Measurements from ENCODE around the gene MYLK.
A peak's percentile ranks its signal among the peaks of the same experiment; 100 is the strongest.

MYLK gene

DNA sequence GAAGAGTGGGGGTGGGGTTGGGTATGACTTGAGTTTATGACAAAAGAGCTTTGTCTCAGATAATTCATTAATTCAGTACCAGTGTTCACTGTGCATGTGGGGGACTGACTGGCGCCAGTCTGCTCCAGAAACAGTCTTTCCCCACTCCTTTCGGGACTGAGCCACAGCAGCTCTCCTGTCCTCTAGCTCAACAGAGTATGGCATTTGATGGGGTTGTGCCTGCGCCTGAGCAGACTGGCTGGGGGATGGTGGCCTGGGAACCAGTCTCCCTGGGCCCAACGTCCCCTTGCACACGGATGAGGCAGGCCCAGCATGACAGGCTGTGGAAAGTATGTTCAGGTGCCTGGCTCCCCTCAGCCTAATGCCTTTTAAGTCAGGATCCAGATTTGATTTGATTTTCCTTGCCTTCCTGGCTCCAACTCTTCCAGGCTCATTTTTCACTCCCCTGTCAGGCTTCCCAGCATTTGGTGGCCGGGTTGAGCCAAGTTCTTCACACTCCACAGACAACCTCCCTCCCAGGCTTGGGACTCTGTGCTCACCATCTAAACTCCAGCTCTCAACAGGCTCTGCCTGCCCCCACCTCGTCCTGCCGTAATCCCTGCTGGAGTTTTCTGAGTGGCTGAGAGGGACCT lies 105.0 kb downstream of the MYLK start:
- no peak overlapping the region for H3K4me3 ChIP-seq (ENCODE audit: low read length)
- DNase-seq (ENCODE audit: low read depth): no peak
- TF ChIP-seq, protein P1, sequence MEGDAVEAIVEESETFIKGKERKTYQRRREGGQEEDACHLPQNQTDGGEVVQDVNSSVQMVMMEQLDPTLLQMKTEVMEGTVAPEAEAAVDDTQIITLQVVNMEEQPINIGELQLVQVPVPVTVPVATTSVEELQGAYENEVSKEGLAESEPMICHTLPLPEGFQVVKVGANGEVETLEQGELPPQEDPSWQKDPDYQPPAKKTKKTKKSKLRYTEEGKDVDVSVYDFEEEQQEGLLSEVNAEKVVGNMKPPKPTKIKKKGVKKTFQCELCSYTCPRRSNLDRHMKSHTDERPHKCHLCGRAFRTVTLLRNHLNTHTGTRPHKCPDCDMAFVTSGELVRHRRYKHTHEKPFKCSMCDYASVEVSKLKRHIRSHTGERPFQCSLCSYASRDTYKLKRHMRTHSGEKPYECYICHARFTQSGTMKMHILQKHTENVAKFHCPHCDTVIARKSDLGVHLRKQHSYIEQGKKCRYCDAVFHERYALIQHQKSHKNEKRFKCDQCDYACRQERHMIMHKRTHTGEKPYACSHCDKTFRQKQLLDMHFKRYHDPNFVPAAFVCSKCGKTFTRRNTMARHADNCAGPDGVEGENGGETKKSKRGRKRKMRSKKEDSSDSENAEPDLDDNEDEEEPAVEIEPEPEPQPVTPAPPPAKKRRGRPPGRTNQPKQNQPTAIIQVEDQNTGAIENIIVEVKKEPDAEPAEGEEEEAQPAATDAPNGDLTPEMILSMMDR (conservative IDR thresholded peaks at IDR 0.05; ENCODE audit: low read length): no peak

DNA sequence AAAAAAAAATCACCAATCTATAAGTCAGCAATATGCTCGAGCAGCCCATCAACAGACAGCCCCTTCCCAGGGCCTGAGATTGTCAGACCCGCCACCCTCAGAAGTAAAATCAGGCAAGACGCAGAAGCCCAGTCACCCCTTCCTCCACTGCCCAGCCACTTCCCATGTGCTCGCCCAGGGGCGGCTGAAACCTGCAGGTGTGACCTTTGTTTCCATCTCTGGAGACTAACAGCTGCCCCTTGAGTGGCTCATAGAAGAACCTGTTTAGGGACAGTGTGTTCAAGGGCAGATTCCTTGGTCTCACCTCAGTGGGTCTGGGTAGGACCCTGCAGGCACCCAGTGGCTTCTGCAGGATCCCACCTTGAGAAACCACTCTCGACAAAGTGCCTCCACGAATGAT lies 105.6 kb downstream of the MYLK start:
- TF ChIP-seq, protein P1 (conservative IDR thresholded peaks at IDR 0.05; ENCODE audit: low read length): no peak
- no peak for DNase-seq (ENCODE audit: low read depth)
- no peak overlapping the region for H3K4me3 ChIP-seq (ENCODE audit: low read length)

- no peak for DNase-seq (ENCODE audit: low read depth)
- no peak overlapping the region for H3K4me3 ChIP-seq (ENCODE audit: low read length)
- TF ChIP-seq, protein P1 (conservative IDR thresholded peaks at IDR 0.05; ENCODE audit: low read length): no peak
Measured at GRCh38 chr3:123776071-123776782, 107.9 kb downstream of the MYLK start.

DNA sequence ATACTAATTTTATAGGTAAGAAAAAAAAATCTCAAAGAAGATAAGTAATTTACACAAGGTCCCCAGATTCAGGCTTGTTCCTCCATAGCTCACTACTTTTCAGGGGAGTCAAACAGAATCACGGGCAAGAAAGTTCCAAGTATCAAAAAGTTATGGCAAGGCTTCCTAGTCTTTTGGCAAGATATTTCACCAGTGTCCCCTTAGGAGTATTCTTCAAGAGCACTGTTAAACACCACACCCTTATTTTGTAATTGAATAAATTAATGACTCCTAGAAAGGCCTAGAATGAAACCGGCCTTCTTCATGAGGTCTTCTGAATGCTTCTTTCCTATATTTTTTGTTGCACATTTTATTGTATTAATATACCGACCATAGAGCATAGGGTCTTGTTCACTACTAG lies 109.7 kb downstream of the MYLK start:
- H3K4me3 ChIP-seq (ENCODE audit: low read length): no peak overlapping the region
- TF ChIP-seq, protein P1 (conservative IDR thresholded peaks at IDR 0.05; ENCODE audit: low read length): no peak
- DNase-seq (ENCODE audit: low read depth): no peak

DNA sequence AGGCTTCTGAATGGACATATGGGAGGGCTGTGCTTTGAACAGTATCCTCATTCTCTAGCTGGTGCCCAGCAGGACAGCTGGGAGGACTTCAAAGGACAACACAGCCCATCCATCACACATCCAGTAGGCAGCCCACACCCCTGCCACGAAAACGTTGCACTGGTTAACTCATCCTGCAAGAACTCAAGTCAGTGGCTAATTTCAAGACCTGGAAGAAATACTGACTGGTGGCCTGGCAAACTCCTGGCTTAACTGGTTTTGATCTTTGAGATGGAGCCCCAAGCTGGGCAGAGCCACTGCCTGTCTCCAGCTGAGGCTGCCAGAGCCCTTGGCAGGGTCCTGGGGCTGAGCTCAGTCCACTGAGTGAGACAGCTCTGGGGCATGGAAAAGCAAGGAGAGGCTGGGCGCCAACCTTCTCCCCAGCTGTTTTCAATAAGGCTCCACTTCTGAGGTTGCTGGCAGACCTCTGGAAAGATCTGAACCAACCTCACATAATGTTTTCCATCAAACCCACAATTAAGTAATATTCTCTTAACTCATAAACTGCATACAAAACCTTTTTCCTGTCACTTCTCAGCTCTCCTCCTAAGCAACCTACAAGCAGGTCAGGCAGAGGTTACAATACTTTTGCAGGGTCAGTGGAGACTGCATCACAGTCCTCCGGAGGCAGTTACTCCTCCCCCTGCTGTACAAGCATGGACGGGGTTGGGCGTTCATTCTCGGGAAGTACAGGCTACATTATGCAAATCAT lies 110.3 kb downstream of the MYLK start:
- DNase-seq (ENCODE audit: low read depth): peak; percentile 98
- H3K4me3 ChIP-seq (ENCODE audit: low read length): no peak overlapping the region
- TF ChIP-seq, protein P1 (conservative IDR thresholded peaks at IDR 0.05; ENCODE audit: low read length): peak; percentile 42

- TF ChIP-seq, protein P1 (conservative IDR thresholded peaks at IDR 0.05; ENCODE audit: low read length): no peak
- no peak overlapping the region for H3K4me3 ChIP-seq (ENCODE audit: low read length)
- no peak for DNase-seq (ENCODE audit: low read depth)
Measured at GRCh38 chr3:123769356-123769743, 114.8 kb downstream of the MYLK start.

All from AG10803 (cell line).